Stimulated activated CD4-positive, alpha-beta T cell treated with anti-CD3 and anti-CD28 coated beads, Interleukin-2, amount 100 ng/mL, for 4 hours (primary cell): ENCODE data around the gene RAB40A.
"Not testable (repeated sequence)": the region's sequence is repeated elsewhere in the genome, so short reads cannot be mapped to it uniquely, and the experiment has no call there.

Experiments
- DNase-seq: peaks from one replicate; pipeline ENCODE4 v3.0.0-alpha.2; 2020; ENCODE audit warnings: low read depth

The RAB40A gene

GRCh38 chrX:103523605-103524004 is 4.3 kb upstream of the RAB40A start:
- no peak for DNase-seq

GRCh38 chrX:103520386-103520785 is 1.1 kb upstream of the RAB40A start:
- no peak for DNase-seq

- no peak for DNase-seq
These were observed 718 bp downstream of the RAB40A start for GRCh38 chrX:103518571-103518970.

- no peak for DNase-seq
These were observed 2.0 kb downstream of the RAB40A start for GRCh38 chrX:103517246-103517645.

GRCh38 chrX:103513476-103514108 is 5.7 kb downstream of the RAB40A start:
- DNase-seq, result no peak

GRCh38 chrX:103513067-103513466 is 6.2 kb downstream of the RAB40A start:
- DNase-seq, result no peak

- no peak for DNase-seq
These were observed 9.3 kb downstream of the RAB40A start for GRCh38 chrX:103510031-103510430.

GRCh38 chrX:103503853-103504207 is 15.5 kb downstream of the RAB40A start:
- no peak for DNase-seq

GRCh38 chrX:103503163-103503852 is 16.0 kb downstream of the RAB40A start:
- DNase-seq, result no peak

GRCh38 chrX:103498786-103499185 is 20.5 kb downstream of the RAB40A start:
- DNase-seq, result no peak

GRCh38 chrX:103495786-103496185 is 23.5 kb downstream of the RAB40A start:
- no peak for DNase-seq

GRCh38 chrX:103493578-103493977 is 25.7 kb downstream of the RAB40A start:
- DNase-seq, result not testable (repeated sequence)

GRCh38 chrX:103489733-103490132 is 29.6 kb downstream of the RAB40A start:
- not testable (repeated sequence) for DNase-seq

- DNase-seq, result no peak
These were observed 30.5 kb downstream of the RAB40A start for GRCh38 chrX:103488794-103489193.

GRCh38 chrX:103488332-103488731 is 31.0 kb downstream of the RAB40A start:
- DNase-seq, result no peak

- DNase-seq, result no peak
These were observed 35.6 kb downstream of the RAB40A start for GRCh38 chrX:103483720-103484119.

GRCh38 chrX:103480526-103480925 is 38.8 kb downstream of the RAB40A start:
- no peak for DNase-seq

GRCh38 chrX:103477496-103477895 is 41.8 kb downstream of the RAB40A start:
- DNase-seq, result no peak

- no peak for DNase-seq
These were observed 43.9 kb downstream of the RAB40A start for GRCh38 chrX:103475381-103475780.

- not testable (repeated sequence) for DNase-seq
These were observed 49.3 kb downstream of the RAB40A start for GRCh38 chrX:103469977-103470376.

- no peak for DNase-seq
These were observed 51.4 kb downstream of the RAB40A start for GRCh38 chrX:103467887-103468286.

GRCh38 chrX:103467156-103467555 is 52.1 kb downstream of the RAB40A start:
- DNase-seq, result no peak

GRCh38 chrX:103464774-103465117 is 54.5 kb downstream of the RAB40A start:
- DNase-seq, result peak; percentile 57
